Measurements from ENCODE around the gene FAM240A. TPM values are rescaled to one million over a fixed set of nuclear protein-coding genes. Genes with fewer than 3 reads are reported as not detected.

FAM240A gene
- total and polyA plus RNA-seq, 2 donors (not counting 1 experiment from before 2014, with no cell fraction given), result not detected

- peaks cover 13% of the 10 kb centered on the region for H3K4me1 Mint-ChIP-seq
- Histone ChIP-seq H3K9ac (ENCODE audit: low read length) (no peak overlapping the region), H3K79me2 (ENCODE audit: control insufficient read depth, insufficient read depth, low read length) (no peaks in the 10 kb centered on the region), H4K20me1 (ENCODE audit: control insufficient read depth, insufficient read depth, low read length, poor library complexity, severe bottlenecking) (no peaks in the 10 kb centered on the region), H2AFZ (ENCODE audit: insufficient read depth, low read depth, low read length, poor library complexity, severe bottlenecking) (no peak overlapping the region), H3K4me3 (ENCODE audit: control extremely low read depth in 1 of 5, extremely low read depth in 1 of 5, insufficient read depth in 1 of 5, low read depth in 2 of 5, low read length in 4 of 5) (no peak overlapping the region), H3K9me3 (ENCODE audit: control extremely low read depth in 1 of 3, control insufficient read depth in 2 of 3, insufficient read depth in 1 of 3, low read length in 2 of 3) (peaks cover 0 to 7% (median 0%) of the 10 kb centered on the region in 3 donors), H3K4me1 (ENCODE audit: control insufficient read depth in 2 of 2, insufficient read depth in 2 of 2, low read length in 2 of 2) (peaks cover 14 to 15% of the 10 kb centered on the region in 2 donors), H3K27me3 (replicated peaks in 1 of 4; ENCODE audit: control extremely low read depth in 1 of 4, control insufficient read depth in 3 of 4, insufficient read depth in 4 of 4, low read length in 3 of 4) (peaks cover 0 to 30% (median 21%) of the 10 kb centered on the region in 4 experiments), H3K27ac (ENCODE audit: low read length in 2 of 2) (no peak overlapping the region), H3K36me3 (replicated peaks in 1 of 2; ENCODE audit: control extremely low read depth in 1 of 2, control insufficient read depth in 1 of 2, extremely low read depth in 1 of 2, insufficient read depth in 2 of 2, low read length in 1 of 2) (no peaks in the 10 kb centered on the region), H3K4me2 (replicated peaks; ENCODE audit: low read depth, low read length, poor library complexity, severe bottlenecking) (no peak overlapping the region)
- intact Hi-C loops (cut with micrococcal nuclease), result no loop called here
- 100% methylated on average over 3 of the region's 4 CpGs for WGBS (ENCODE audit: insufficient coverage)
- ChIA-PET CTCF (interaction anchor here (0.9 to 1.7 kb wide), 3 partner anchors 65 to 121 kb away, joined by 4 to 13 read pairs (median 10); no protein-coding TSS in a partner anchor), POLR2A (no interaction called here)
- no peaks in the 10 kb centered on the region for H3K9me3 Mint-ChIP-seq (ENCODE audit: insufficient read depth)
- no peak for TF ChIP-seq EZH2 (IDR thresholded peaks at IDR 0.05; ENCODE audit: borderline replicate concordance, insufficient read depth, low read depth, low read length, poor library complexity, severe bottlenecking)
- TF ChIP-seq, protein P1, sequence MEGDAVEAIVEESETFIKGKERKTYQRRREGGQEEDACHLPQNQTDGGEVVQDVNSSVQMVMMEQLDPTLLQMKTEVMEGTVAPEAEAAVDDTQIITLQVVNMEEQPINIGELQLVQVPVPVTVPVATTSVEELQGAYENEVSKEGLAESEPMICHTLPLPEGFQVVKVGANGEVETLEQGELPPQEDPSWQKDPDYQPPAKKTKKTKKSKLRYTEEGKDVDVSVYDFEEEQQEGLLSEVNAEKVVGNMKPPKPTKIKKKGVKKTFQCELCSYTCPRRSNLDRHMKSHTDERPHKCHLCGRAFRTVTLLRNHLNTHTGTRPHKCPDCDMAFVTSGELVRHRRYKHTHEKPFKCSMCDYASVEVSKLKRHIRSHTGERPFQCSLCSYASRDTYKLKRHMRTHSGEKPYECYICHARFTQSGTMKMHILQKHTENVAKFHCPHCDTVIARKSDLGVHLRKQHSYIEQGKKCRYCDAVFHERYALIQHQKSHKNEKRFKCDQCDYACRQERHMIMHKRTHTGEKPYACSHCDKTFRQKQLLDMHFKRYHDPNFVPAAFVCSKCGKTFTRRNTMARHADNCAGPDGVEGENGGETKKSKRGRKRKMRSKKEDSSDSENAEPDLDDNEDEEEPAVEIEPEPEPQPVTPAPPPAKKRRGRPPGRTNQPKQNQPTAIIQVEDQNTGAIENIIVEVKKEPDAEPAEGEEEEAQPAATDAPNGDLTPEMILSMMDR (IDR thresholded peaks at IDR 0.05), result no peak
- no peak overlapping the region for H3K27ac Mint-ChIP-seq
- peak overlapping the region; percentile 76 for H3K4me3 Mint-ChIP-seq
- H3K27me3 Mint-ChIP-seq, result peaks cover 36% of the 10 kb centered on the region
- ATAC-seq (ENCODE audit: low read depth) (no peak), DNase-seq (no peak)
Measured at GRCh38 chr3:46565077-46565476, 47.2 kb upstream of the FAM240A start.

DNA sequence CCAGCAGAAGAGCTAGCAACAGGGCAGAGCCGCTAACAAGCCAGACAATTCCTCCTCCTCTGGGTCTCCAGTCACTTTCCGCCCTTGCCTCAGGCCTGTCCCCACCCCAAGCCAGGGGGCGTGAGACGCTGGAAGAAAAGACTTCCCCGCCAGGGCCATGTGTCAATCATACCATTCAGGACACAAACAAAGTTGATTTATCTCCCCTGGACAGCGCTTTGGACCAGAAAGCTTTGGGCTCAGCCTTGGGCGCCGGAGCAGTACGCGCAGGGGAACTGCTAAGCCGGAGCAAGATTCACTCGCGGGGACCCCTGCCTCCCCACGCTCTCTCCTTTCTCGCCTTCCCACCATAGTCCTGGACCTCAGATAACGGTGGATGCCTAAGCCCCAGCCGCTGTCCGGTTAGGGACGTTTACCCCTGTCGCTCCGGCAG is 46.7 kb upstream of the FAM240A start:
- peak overlapping the region in 3 of 5 experiments; percentile 33 to 59 (median 40) for H3K4me3 ChIP-seq (ENCODE audit: control extremely low read depth in 1 of 5, extremely low read depth in 1 of 5, insufficient read depth in 1 of 5, low read depth in 2 of 5, low read length in 4 of 5)
- intact Hi-C loops (cut with micrococcal nuclease), result no loop called here
- CTCF ChIA-PET, result interaction anchor here (0.9 to 1.7 kb wide), 3 partner anchors 64 to 121 kb away, joined by 4 to 13 read pairs (median 10); no protein-coding TSS in a partner anchor
- POLR2A ChIA-PET, result no interaction called here
- DNase-seq (no peak), ATAC-seq (ENCODE audit: low read depth) (no peak)
- H4K20me1 ChIP-seq (ENCODE audit: control insufficient read depth, insufficient read depth, low read length, poor library complexity, severe bottlenecking), result no peaks in the 10 kb centered on the region
- H3K36me3 ChIP-seq (replicated peaks in 1 of 2; ENCODE audit: control extremely low read depth in 1 of 2, control insufficient read depth in 1 of 2, extremely low read depth in 1 of 2, insufficient read depth in 2 of 2, low read length in 1 of 2), result no peaks in the 10 kb centered on the region
- no peaks in the 10 kb centered on the region for H3K79me2 ChIP-seq (ENCODE audit: control insufficient read depth, insufficient read depth, low read length)
- Mint-ChIP-seq H3K27ac (no peak overlapping the region), H3K27me3 (peaks cover 41% of the 10 kb centered on the region), H3K9me3 (ENCODE audit: insufficient read depth) (no peaks in the 10 kb centered on the region), H3K4me3 (peak overlapping the region; percentile 76), H3K4me1 (peaks cover 13% of the 10 kb centered on the region)
- H3K9me3 ChIP-seq (ENCODE audit: control extremely low read depth in 1 of 3, control insufficient read depth in 2 of 3, insufficient read depth in 1 of 3, low read length in 2 of 3), result peaks cover 0 to 8% (median 0%) of the 10 kb centered on the region in 3 donors
- peaks cover 14 to 15% of the 10 kb centered on the region in 2 donors for H3K4me1 ChIP-seq (ENCODE audit: control insufficient read depth in 2 of 2, insufficient read depth in 2 of 2, low read length in 2 of 2)
- WGBS (ENCODE audit: insufficient coverage), result 10% methylated on average over 21 of the region's 21 CpGs
- H2AFZ ChIP-seq (ENCODE audit: insufficient read depth, low read depth, low read length, poor library complexity, severe bottlenecking), result peak overlapping the region; percentile 61
- no peak overlapping the region for H3K27ac ChIP-seq (ENCODE audit: low read length in 2 of 2)
- peaks cover 0 to 30% (median 21%) of the 10 kb centered on the region in 4 experiments for H3K27me3 ChIP-seq (replicated peaks in 1 of 4; ENCODE audit: control extremely low read depth in 1 of 4, control insufficient read depth in 3 of 4, insufficient read depth in 4 of 4, low read length in 3 of 4)
- TF ChIP-seq EZH2 (IDR thresholded peaks at IDR 0.05; ENCODE audit: borderline replicate concordance, insufficient read depth, low read depth, low read length, poor library complexity, severe bottlenecking), result no peak
- TF ChIP-seq, protein P1 (IDR thresholded peaks at IDR 0.05), result no peak
- H3K9ac ChIP-seq (ENCODE audit: low read length), result peak overlapping the region; percentile 54
- H3K4me2 ChIP-seq (replicated peaks; ENCODE audit: low read depth, low read length, poor library complexity, severe bottlenecking), result peak overlapping the region; percentile 77

All from B cell (primary cell).